Neutrophil (primary cell): ENCODE results near the gene LAMA3.

ENCODE experiments used
- H3K27ac ChIP-seq: fragments of 200-600 bp; sonication (generic); 2 replicates; pipeline ENCODE4 v1.5.1; 2016; ENCODE audit warnings: mild to moderate bottlenecking, moderate library complexity
- H3K27me3 ChIP-seq: fragments of 200-600 bp; sonication (generic); 2 replicates; pipeline ENCODE4 v1.6.0; 2016; ENCODE audit warnings: mild to moderate bottlenecking
- H3K36me3 ChIP-seq: fragments of 200-600 bp; sonication (generic); 2 replicates; pipeline ENCODE4 v1.5.1; 2017
- H3K4me1 ChIP-seq, 2 experiments: fragments of 200-600 bp in 1 of 2; sonication (generic) in 1 of 2; 1 replicate in 1 of 2; 2 replicates in 1 of 2; pipeline versions ENCODE4 v1.5.1 to v1.6.1; 2013 to 2016; ENCODE audit warnings: low read depth in 1 of 2, low read length in 1 of 2, mild to moderate bottlenecking in 1 of 2, moderate library complexity in 1 of 2; ENCODE audit not compliant: control insufficient read depth in 1 of 2, insufficient read depth in 1 of 2
- H3K4me3 ChIP-seq, 2 experiments: fragments of 200-600 bp in 1 of 2; sonication (generic) in 1 of 2; 1 replicate in 1 of 2; 2 replicates in 1 of 2; pipeline ENCODE4 v1.5.1; 2013 to 2016; ENCODE audit warnings: low read depth in 1 of 2, low read length in 1 of 2, mild to moderate bottlenecking in 1 of 2, moderate library complexity in 1 of 2
- H3K9me3 ChIP-seq: fragments of 200-600 bp; sonication (generic); 2 replicates; pipeline ENCODE4 v1.5.1; 2016
- CTCF ChIP-seq: fragments of 200-600 bp; sonication (generic); IDR thresholded peaks from 2 replicates; pipeline ENCODE4 v1.5.1; 2016; ENCODE audit warnings: antibody characterized with exemption

LAMA3 gene

GRCh38 chr18:23851470-23852002, 162.3 kb downstream of the LAMA3 start:
- no peaks in the 10 kb centered on the region for H3K9me3 ChIP-seq
- H3K4me3 ChIP-seq, result no peak overlapping the region
- no peaks in the 10 kb centered on the region for H3K36me3 ChIP-seq
- TF ChIP-seq CTCF, result no peak
- H3K27me3 ChIP-seq, result no peaks in the 10 kb centered on the region
- no peak overlapping the region for H3K27ac ChIP-seq
- H3K4me1 ChIP-seq, result peaks cover 0 to 11% of the 10 kb centered on the region in 2 experiments

- no peaks in the 10 kb centered on the region for H3K9me3 ChIP-seq
- H3K27me3 ChIP-seq, result no peaks in the 10 kb centered on the region
- H3K4me1 ChIP-seq, result peaks cover 0 to 11% of the 10 kb centered on the region in 2 experiments
- H3K36me3 ChIP-seq, result no peaks in the 10 kb centered on the region
- TF ChIP-seq CTCF, result no peak
- H3K4me3 ChIP-seq, result no peak overlapping the region
- H3K27ac ChIP-seq, result no peak overlapping the region
Measured at GRCh38 chr18:23852236-23853045, 163.2 kb downstream of the LAMA3 start.

GRCh38 chr18:23853448-23854195, 164.4 kb downstream of the LAMA3 start:
- Histone ChIP-seq H3K27ac (no peak overlapping the region), H3K36me3 (no peaks in the 10 kb centered on the region), H3K9me3 (no peaks in the 10 kb centered on the region), H3K4me3 (no peak overlapping the region), H3K27me3 (no peaks in the 10 kb centered on the region), H3K4me1 (peaks cover 0 to 11% of the 10 kb centered on the region in 2 experiments)
- no peak for TF ChIP-seq CTCF

- H3K9me3 ChIP-seq, result no peaks in the 10 kb centered on the region
- TF ChIP-seq CTCF, result no peak
- H3K27me3 ChIP-seq, result no peaks in the 10 kb centered on the region
- no peak overlapping the region for H3K4me3 ChIP-seq
- no peak overlapping the region for H3K27ac ChIP-seq
- no peaks in the 10 kb centered on the region for H3K36me3 ChIP-seq
- H3K4me1 ChIP-seq, result peaks cover 13 to 25% of the 10 kb centered on the region in 2 experiments
Measured at GRCh38 chr18:23855721-23856120, 166.5 kb downstream of the LAMA3 start.

GRCh38 chr18:23856466-23857163, 167.4 kb downstream of the LAMA3 start:
- H3K4me3 ChIP-seq, result no peak overlapping the region
- no peaks in the 10 kb centered on the region for H3K9me3 ChIP-seq
- H3K36me3 ChIP-seq, result no peaks in the 10 kb centered on the region
- peaks cover 22 to 34% of the 10 kb centered on the region in 2 experiments for H3K4me1 ChIP-seq
- no peaks in the 10 kb centered on the region for H3K27me3 ChIP-seq
- H3K27ac ChIP-seq, result no peak overlapping the region
- TF ChIP-seq CTCF, result no peak
